GM23338 (cell line): ENCODE measurements around the gene FMN1.

Experiments
- EZH2 ChIP-seq: fragments of 200-600 bp; sonication (generic); IDR thresholded peaks from one replicate; pipeline ENCODE4 v1.8.0; 2017; ENCODE audit warnings: antibody characterized with exemption, mild to moderate bottlenecking, low read depth; ENCODE audit not compliant: unreplicated experiment
- POLR2AphosphoS5 ChIP-seq: IDR thresholded peaks from 2 replicates; pipeline ENCODE4 v1.6.1; 2016; ENCODE audit warnings: antibody characterized with exemption, low read depth

DNA sequence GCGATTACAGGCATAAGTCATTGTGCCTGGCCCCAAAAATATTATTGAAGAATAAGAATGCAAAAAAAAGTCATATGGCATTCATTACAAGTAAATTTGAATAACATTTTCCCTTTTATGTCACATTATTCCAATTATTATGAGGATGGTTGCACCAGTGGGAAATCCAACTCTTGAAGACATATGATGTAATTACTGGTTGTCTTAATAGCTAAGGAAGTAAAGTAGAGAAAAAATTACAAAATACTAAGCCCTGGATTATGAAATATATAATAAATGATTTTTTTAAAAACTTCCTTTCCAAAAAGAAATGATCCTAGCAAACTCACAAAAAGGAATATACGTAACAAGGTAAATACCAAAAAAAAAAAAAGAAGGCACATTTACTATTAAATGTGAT is 98.9 kb downstream of the FMN1 start:
- no peak for TF ChIP-seq EZH2
- TF ChIP-seq POLR2AphosphoS5: no peak
